Measurements from ENCODE around the gene EDC3. TPM values are rescaled to one million over a fixed set of nuclear protein-coding genes. Genes with fewer than 3 reads are reported as not detected.

The EDC3 gene
- total and polyA plus RNA-seq, 7 donors, result 7.8 to 24.1 (median 19.6) TPM

DNA sequence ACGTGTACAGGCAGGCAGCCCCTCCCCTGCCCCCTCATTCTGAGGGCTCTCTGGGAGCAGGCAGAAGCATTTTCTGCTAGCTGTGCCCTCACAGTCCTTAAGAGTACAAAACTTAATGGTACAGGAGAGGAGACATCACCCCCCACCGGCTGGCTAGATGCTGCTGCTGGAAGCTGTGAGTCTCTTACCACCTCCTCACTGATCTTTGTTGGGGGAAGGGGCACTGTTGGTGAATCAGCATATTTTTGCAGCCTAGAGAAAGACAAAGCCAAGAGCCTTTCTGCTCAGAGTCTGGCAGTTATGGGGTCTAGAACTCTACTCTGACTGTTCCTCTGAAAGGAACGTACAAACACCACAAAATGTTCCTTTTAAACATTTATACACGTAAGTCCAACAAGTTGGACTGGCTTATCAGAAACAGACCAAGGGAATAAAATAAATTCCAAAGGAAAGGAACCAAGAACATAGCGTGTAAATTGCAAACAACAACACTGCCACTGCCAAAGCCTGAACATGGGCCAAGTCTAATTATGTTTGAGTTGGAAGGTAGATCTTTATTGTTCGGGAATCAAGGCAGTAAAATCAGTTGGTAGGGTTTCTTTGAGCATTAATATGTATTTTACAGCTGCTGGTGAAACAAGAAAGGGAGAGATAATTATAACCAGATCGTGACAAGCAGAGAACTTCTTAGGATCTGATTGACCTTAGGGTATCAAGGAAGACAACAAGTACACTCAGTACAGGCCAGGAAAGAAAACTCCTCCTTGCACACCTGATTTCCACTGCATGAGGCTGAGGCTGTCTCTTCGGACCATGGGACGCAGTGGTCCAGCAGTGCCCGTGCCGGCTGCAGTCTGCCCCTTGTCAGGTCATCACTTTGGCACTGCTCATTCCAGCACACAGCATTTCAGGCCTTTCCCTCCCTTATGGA lies 52.8 kb downstream of the EDC3 start:
- 24 to 42% (median 31%) methylated on average over 11 of the region's 11 CpGs for WGBS, 3 donors
- intact Hi-C loops (cut with DNase I), result no loop called here
- H3K9me3 ChIP-seq, result no peaks in the 10 kb centered on the region
- TF ChIP-seq, protein P1, sequence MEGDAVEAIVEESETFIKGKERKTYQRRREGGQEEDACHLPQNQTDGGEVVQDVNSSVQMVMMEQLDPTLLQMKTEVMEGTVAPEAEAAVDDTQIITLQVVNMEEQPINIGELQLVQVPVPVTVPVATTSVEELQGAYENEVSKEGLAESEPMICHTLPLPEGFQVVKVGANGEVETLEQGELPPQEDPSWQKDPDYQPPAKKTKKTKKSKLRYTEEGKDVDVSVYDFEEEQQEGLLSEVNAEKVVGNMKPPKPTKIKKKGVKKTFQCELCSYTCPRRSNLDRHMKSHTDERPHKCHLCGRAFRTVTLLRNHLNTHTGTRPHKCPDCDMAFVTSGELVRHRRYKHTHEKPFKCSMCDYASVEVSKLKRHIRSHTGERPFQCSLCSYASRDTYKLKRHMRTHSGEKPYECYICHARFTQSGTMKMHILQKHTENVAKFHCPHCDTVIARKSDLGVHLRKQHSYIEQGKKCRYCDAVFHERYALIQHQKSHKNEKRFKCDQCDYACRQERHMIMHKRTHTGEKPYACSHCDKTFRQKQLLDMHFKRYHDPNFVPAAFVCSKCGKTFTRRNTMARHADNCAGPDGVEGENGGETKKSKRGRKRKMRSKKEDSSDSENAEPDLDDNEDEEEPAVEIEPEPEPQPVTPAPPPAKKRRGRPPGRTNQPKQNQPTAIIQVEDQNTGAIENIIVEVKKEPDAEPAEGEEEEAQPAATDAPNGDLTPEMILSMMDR (IDR thresholded peaks at IDR 0.05), result no peak
- no peak overlapping the region for H3K4me3 ChIP-seq
- H3K27ac ChIP-seq, result peak overlapping the region; percentile 3
- ATAC-seq, result no peak
- H3K36me3 ChIP-seq (ENCODE audit: insufficient read depth in 1 of 2, low read depth in 1 of 2), result peaks cover 3 to 40% of the 10 kb centered on the region in 2 donors
- DNase-seq, result no peak
- H3K4me1 ChIP-seq, result peaks cover 27% of the 10 kb centered on the region
- H3K27me3 ChIP-seq (ENCODE audit: insufficient read depth in 3 of 3, low read length in 2 of 3), result no peaks in the 10 kb centered on the region

DNA sequence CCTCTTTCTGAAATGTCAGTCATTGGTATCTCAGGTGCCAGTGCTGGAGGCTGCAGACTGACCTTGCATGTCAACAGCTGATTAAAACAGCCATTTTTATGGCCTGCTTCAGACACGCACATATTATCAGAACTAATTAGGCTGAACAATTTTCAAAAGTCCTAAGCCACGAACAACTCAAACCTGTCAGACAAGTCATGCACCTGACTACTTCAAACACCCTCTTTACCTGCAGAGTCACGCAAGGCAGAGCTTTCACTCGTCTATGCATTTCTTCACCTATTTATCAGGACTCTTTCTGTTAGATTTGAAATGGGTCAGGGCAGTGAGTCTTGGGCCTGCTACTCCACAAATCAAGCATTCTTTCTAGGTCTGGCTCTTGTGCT lies 53.5 kb downstream of the EDC3 start:
- 68 to 85% (median 70%) methylated on average over 4 of the region's 4 CpGs for WGBS, 3 donors
- TF ChIP-seq, protein P1 (IDR thresholded peaks at IDR 0.05), result no peak

DNA sequence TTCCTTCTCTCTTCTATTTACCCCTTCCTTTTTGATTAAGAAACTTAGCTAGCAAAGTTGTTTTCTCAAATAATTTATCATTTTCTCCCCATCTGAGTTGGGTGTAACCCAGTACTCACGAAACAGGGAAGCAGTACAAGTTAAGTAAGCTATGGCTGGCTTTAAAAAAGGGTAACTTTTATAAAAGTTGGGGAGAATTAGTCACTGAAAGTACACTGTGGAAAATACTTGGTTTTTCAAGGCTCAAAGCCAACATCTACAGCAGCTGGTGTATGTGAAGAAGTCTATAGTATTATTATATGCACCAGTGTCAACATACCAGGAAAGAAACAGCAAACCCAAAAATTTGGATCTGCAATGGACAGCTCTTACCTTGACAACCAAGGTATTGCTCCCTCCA lies 54.7 kb downstream of the EDC3 start:
- no peak overlapping the region for H3K27ac ChIP-seq
- TF ChIP-seq, protein P1 (IDR thresholded peaks at IDR 0.05), result no peak
- H3K4me3 ChIP-seq, result no peak overlapping the region
- ATAC-seq (no peak), DNase-seq (no peak)
- no peaks in the 10 kb centered on the region for H3K27me3 ChIP-seq (ENCODE audit: insufficient read depth in 3 of 3, low read length in 2 of 3)
- intact Hi-C loops (cut with DNase I), result no loop called here
- peaks cover 16% of the 10 kb centered on the region for H3K4me1 ChIP-seq
- no peaks in the 10 kb centered on the region for H3K9me3 ChIP-seq
- peaks cover 3 to 58% of the 10 kb centered on the region in 2 donors for H3K36me3 ChIP-seq (ENCODE audit: insufficient read depth in 1 of 2, low read depth in 1 of 2)
- 84 to 88% (median 87%) methylated on average over 1 of the region's 1 CpG for WGBS, 3 donors

More for the DNA sequence above, 53.5 kb downstream of the EDC3 start:
- intact Hi-C loops (cut with DNase I), result no loop called here
- peaks cover 3 to 46% of the 10 kb centered on the region in 2 donors for H3K36me3 ChIP-seq (ENCODE audit: insufficient read depth in 1 of 2, low read depth in 1 of 2)
- H3K4me3 ChIP-seq, result no peak overlapping the region
- no peak for DNase-seq
- no peaks in the 10 kb centered on the region for H3K9me3 ChIP-seq
- no peak for ATAC-seq
- H3K27me3 ChIP-seq (ENCODE audit: insufficient read depth in 3 of 3, low read length in 2 of 3), result no peaks in the 10 kb centered on the region
- H3K27ac ChIP-seq, result no peak overlapping the region
- H3K4me1 ChIP-seq, result peaks cover 21% of the 10 kb centered on the region

DNA sequence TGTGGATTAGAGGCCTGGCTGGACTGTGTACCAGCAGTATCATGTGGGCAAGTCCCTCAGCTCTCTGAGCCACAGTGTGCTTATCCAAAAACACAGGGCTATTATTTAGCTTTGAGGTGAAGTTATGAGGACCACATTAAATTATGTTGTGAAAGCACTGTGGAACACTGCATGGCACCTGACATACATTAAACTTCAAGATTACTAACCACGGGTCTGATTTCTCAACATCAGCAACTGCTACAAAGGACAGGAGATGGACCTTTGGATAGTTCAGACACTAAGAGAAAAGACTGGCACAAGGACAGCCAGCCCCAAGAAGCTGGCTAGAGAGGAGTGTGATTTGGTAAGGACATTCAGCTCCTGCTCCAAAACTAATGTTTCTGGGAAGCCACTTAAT lies 58.8 kb downstream of the EDC3 start:
- Histone ChIP-seq H3K9me3 (no peaks in the 10 kb centered on the region), H3K27me3 (ENCODE audit: insufficient read depth in 3 of 3, low read length in 2 of 3) (no peaks in the 10 kb centered on the region), H3K4me3 (no peak overlapping the region), H3K36me3 (ENCODE audit: insufficient read depth in 1 of 2, low read depth in 1 of 2) (peaks cover 6 to 96% of the 10 kb centered on the region in 2 donors), H3K4me1 (no peaks in the 10 kb centered on the region), H3K27ac (no peak overlapping the region)
- intact Hi-C loops (cut with DNase I), result loop anchor here in 1 of 2 donors (10.0 kb wide), 1 partner anchor 318 kb away; the partner anchor contains the start of gene RPP25
- DNase-seq, result no peak
- no peak for ATAC-seq
- WGBS, 3 donors, result 75 to 92% (median 78%) methylated on average over 1 of the region's 1 CpG
- TF ChIP-seq, protein P1 (IDR thresholded peaks at IDR 0.05), result no peak

Data from psoas muscle (tissue), 8 donors.